NOMO-1 (cell line): ENCODE results near the gene CCDC107.

Experiments
- DNase-seq, 2 experiments: peaks; one replicate each; lab custom pipeline; 2025; ENCODE audit not compliant: unreplicated experiment in 2 of 2; lab: John Stamatoyannopoulos, UW

CCDC107 gene

GRCh38 chr9:35682051-35682450 lies 24.0 kb downstream of the CCDC107 start:
- no peak for DNase-seq

GRCh38 chr9:35682520-35683315 lies 24.6 kb downstream of the CCDC107 start:
- no peak for DNase-seq

GRCh38 chr9:35683323-35683722 lies 25.2 kb downstream of the CCDC107 start:
- no peak for DNase-seq

- no peak for DNase-seq
Observed at GRCh38 chr9:35684921-35685320, 26.8 kb downstream of the CCDC107 start.

DNA sequence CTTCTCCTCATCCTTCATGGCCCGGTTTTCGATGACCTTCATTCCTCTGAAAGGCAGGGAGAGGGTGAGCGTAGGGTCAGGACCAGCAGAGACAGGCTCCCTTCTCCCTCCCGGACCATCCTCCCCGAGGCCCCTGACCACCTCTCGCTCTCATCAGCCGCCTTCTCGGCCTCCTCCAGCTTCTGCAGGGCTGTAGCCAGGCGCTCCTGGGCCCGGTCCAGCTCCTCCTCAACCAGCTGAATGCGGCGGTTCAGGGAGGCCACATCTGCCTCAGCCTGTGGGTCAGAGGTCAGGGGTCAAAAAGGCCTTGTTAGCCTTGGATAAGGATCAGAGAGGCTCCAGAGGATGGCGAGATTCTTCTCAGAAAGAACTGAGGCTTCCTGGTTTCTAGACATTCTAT lies 27.4 kb downstream of the CCDC107 start:
- no peak for DNase-seq

DNA sequence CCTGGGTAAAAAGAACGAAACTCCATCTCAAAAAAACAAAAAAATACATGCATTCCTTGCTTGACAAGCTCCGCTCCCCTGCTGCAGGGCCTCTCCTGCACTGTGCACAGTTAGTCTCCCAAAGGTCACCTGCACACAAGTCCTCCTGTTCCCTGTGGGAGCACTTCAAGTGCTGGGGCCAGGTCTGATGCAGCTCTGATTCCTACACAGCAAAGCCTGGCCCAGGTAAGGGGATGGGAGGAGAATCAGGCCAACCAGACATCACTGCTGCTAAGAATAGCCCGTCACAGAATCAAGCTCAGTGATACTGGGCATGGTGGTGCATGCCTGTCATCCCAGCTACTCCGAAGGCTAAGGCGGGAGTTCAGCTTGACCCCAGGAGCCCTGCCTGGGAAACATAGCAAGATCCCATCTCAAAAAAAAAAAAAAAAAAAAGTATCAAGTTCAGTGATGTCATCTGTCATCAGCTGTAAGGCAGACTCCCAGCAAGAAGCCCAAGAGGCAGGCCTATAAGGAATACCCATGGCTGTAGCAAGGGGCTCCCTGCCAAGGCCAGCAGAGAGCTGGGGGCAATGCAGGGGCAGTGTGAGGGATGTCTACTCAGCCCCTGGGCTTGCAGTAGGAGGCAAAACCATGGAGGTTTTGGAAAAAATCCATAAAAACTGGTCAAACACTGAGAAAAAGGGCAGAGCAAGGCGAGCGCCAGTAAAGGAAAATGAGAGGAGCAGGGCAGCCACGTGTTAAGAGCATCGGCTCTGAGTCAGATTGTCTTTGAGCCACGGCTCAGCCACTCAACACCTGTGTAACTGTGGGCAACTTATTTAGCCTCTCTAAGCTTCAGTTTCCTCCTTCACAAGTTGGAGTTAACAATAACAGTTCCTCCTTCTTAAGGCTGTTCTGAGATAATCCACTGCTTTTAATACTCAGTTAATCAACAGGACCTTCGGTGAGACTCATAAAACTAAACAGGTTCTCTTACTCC lies 28.4 kb downstream of the CCDC107 start:
- DNase-seq: no peak

- no peak for DNase-seq
Observed at GRCh38 chr9:35687306-35687705, 29.2 kb downstream of the CCDC107 start.

- no peak for DNase-seq
Observed at GRCh38 chr9:35687972-35688557, 30.0 kb downstream of the CCDC107 start.

GRCh38 chr9:35688558-35689541 lies 30.8 kb downstream of the CCDC107 start:
- peak; percentile 9 to 17 for DNase-seq

DNA sequence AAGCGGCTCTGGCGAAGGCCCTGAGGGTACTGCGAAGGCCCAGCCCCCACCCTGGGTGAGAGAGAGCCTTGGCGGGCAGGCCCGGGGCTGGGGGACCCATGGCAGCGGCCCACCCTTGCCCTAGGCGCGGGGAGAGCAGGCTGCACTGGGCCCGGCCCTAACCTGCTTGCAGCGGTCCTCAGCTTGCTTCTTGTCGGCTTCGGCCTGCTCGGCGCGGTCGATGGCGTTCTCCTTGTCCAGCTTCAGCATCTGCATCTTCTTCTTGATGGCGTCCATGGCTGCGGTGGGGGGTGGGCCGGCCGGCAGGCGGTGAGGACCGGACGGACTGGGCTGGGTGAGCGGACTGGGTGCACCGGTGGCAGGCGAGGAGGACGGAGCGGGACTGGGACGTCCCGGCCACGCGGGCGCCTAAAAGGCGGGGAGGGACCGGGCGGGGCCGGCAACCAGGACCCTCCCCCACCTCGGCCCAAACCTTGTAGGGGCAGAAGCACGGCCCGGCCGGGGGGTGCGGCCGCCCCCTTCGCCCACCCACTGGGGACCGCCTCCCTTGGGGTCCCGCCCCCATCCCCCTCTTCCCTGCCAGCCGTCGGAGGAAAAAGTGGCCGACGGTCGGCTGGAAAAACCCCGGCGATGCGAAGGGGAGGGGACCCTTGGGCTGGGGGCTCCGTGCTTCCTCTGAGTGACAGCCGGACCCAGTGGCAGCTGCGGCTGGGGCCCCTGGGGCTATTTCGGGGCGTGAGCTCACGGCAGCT lies 31.6 kb downstream of the CCDC107 start, which contains the start of gene TPM2:
TSS of gene TPM2 (minus strand) at position 384 of the 752 bp plus-strand sequence. CDS start at position 276, 108 bp downstream.
- DNase-seq: no peak

DNA sequence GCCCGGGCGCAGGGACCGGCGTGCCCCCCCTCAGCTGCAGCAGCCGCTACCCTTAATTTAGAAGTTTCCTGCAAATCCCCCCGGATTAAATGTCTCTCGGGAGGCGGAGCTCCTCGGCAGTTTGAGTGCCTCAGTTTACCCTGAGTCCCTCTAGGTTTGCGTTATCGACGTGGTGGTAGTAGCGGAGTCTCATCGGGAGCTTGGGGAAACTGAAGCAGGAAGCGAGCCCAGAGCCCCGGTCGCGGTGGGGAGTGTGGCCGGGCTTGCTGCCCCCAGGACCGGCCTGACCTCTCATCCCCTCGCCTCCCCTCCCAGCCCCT lies 32.2 kb downstream of the CCDC107 start:
- DNase-seq: no peak

GRCh38 chr9:35690614-35691333 lies 32.7 kb downstream of the CCDC107 start:
- peak; percentile 34 to 47 for DNase-seq

DNA sequence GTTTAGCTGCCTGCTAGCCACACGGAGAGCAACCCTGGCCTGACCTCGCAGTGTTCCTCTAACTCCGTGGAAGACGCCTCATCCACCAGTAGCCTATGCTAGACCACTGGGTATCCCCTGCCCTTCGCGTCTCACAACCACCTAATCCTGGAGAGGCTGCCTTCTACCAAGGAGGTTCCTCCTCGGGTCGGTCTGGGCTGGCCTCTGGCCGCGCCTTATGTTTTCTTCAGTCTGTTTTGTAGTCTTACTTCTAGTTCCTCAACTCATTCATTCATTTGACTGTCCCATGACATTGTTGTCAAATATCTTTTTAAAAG lies 33.2 kb downstream of the CCDC107 start:
- peak; percentile 45 to 47 for DNase-seq

DNA sequence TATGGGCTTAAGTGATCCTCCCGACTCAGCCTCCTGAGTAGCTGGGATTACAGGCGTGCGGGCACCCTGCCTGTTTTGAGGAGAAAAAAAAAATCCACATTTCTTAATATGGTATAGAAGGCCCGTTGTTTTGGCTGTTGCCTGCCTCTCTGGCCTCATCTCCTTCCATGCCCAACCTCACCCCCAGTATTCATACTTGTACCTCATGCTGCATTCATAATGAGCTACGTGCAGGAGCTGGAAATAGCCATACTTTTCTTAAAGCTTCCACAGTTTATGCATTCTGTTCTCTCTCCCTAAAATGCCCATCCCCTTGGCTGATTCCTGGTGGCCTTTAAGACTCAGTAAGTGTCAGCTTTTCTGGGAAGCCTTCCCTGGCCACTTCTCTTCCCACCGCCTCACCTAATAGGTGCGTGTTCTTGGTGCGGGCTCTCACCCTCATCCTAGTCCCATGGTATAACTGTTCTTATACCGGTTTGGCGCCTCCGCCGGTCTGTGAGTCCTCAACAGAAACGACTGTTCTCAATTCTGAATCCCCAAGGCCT lies 33.7 kb downstream of the CCDC107 start:
- DNase-seq: no peak

DNA sequence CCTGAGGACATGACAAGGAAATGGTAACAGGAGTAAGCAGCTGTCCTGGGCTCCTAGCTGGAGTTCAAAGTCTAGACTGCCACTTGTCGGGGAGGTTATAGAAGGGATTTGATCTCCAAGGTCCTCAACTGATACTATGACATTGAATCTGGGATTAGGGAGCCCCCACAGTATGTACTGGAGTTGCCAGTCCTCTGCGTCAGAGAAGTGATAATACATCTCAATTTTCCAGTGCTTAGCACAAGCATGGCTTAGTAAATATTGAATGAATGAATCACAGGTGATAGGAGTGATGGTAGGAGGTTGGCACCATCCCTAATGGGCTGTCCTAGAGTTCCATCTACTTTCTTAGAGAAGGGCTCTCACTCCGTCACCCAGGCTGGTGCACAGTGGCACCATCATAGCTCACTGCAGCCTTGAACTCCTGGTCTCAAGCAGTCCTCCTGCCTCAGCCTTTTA lies 37.9 kb downstream of the CCDC107 start:
- DNase-seq: no peak

DNA sequence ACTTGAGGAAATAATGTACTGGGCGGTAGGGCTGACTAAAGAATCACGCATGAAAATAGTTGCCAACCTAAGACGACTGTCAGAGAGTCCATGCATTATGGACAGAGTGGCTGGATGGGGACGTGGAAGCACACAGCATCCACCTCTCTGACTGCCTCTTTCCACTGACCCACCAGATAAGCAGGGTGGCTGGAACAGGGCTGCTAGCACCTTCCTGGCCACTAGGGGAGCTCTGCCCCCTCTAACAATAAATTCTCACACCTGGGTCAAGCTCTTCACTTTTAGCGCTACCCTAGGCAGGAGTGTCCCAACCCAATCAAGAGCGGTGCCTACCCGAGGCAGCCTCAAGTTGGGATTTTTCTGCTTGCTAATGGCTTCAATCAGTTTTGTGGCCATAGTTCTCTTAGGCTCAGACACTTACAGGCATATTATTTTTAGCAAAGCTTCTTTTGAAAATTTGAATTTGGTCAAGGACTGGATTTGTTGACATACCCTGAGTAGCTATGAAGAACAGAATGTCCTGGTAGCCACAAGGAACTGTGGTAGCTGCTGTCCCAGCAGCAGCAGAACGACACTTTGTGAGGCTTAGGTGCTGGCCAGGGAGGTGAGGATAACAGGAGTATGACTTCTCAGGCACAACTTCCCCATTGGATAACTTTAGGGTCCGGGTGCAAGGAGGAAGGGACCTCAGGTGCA lies 38.6 kb downstream of the CCDC107 start:
- DNase-seq: peak; percentile 24 to 36

- no peak for DNase-seq
Observed at GRCh38 chr9:35697486-35697885, 39.4 kb downstream of the CCDC107 start.

DNA sequence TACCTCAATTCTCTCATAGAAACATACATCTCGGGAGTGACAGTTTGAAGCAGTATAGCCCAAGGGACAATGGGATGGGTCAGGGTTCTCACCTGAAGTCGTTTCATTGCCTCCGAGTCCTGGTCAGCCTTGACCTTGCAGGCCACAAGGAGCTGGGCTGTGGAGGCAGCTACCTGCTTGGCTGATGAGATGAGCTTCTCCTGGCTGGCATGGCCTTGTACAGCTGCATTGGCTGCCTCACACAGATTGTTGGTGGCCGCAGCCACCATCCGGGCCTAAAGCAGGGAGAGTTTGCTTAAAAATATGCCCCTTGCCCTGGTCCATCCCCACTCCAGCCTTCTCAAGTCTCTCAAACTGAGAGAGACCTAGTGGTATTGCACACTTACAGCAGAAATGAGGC lies 40.1 kb downstream of the CCDC107 start:
- DNase-seq: no peak
